HG02885 (cell line): ENCODE results near the gene ATP1B1.

Experiments
- ATAC-seq: cut with Tn5 transposase; IDR thresholded peaks from one replicate; pipeline ENCODE4 v1.9.1; 2021; ENCODE audit warnings: mild to moderate bottlenecking; ENCODE audit not compliant: unreplicated experiment, poor library complexity

Gene ATP1B1

DNA sequence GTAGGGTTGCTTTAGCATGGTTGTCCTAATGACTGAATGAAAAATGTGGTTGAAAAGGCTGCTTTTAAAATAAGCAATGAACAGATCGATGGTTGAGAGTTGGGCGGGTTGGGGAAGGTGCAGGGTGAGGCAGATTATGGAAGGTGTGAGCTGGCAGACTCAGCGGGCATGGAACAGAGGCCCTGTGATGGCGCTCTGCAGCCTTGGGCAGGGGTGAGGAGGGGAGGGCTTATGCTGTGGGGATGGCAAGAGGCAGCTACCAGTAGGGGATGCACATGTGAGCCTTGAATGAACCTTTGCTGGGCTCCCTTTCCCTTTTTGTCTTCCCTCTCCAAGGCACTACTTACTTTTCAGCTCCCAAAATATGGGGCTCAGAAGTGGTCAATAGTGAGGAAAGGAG lies 30.9 kb downstream of the ATP1B1 start:
- ATAC-seq: no peak

DNA sequence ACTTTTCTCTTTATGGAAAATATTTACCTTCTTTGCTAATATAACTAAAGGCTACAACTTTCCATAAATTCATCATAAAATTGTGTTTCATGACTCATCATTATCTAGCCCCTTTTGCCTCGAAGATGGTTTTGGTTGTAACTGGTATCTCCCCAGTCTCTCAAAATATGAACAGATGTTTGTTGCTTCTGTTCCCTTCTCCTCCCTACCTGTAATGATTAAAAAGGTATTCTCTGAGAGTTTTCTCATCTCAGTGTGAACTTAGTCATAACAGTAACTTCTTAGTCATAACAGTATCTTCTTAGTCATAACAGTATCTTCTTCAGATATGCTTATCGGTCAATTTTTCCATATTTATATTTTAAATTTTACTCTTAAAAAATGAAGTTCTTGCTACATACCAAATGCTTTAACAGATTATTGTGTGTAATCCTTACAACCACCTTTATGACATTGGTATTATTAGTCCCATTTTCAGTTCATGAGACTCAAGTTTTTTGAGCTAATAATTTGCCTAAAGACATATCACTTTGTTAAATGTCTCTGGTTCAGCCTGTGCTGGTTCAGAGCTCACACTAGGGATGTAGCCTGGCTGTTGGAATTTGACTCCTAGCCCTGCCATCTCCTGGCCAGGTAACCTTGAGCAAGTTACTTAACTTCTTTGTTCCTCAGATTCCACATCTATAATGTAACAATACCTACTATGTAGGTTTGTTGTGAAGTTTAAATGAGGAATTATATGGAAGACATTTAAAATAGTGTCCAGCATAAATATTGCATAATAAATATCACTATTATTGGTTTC lies 32.6 kb downstream of the ATP1B1 start:
- ATAC-seq: peak; percentile 95

DNA sequence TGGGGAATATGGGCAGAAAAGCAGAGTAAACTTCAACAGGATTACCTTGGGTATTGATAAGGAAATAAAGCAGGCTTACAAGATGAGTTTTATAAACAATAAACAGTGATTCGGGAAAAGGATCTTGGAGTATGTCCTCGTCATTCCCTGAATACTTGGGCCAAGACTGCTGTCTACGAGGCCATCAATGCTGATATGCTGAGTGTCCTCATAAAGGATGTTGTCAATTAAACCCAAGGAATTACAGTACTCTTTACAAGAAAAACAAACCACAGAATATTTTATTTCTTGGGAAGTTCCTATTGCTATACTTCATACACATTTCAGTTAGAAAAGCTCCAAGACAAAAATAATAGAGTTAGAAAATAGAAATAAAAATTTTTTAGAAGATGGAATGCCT lies 34.9 kb downstream of the ATP1B1 start:
- ATAC-seq: no peak

DNA sequence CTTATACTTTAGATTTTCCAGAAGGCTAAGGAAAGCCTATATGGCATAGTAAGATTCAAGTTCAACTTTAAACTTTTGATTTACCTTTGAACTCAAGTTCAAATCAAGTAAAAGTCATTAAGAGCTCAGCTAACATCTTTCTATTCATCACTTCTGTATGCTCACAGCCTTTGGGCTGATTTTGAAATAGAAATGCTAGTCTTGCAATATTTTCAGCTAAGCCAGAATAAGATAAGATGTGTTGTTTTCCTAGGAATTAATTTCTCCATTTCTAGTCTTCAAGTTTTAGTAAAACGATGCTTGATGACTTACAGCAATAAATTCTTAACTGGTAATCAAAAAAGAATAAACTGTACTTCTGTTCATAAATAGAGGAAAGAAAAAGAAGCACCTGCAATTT lies 35.6 kb downstream of the ATP1B1 start:
- ATAC-seq: no peak

DNA sequence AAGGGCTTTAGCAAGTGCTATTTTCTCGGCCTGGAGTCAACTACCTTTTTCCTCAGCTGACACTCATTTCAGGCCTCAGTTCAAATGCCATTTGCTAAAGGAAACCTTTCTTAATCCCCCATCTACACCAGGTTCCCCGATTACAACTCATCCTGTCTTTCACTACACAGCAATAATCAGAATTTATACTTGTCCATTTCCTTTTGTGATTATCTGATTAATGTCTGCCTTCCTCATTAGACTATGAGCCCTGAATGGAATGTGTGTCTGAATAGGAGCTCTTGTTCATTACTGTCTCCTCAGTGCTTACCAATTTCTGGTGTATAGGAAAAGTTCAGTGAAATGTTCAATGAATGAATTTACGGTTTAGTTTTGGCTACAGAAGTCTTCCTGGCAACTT lies 36.9 kb downstream of the ATP1B1 start:
- no peak for ATAC-seq

DNA sequence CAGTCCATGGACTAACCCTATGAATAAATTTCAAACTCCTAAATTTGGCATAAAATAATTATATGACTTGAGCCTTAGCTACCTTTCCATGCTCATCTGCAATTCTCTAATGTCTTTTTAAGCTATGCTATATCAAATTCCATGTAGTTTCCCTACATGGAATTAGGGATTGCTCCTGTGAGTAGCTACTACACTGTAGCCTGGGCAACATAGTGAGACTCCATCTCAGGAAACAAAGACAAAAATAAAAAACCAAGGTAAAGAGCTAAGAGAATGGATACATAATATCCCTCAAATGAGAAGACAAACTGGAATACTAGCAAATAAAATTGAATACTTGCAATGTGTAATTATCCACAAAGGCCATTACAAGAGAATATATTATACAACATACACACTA lies 37.5 kb downstream of the ATP1B1 start:
- ATAC-seq: no peak

DNA sequence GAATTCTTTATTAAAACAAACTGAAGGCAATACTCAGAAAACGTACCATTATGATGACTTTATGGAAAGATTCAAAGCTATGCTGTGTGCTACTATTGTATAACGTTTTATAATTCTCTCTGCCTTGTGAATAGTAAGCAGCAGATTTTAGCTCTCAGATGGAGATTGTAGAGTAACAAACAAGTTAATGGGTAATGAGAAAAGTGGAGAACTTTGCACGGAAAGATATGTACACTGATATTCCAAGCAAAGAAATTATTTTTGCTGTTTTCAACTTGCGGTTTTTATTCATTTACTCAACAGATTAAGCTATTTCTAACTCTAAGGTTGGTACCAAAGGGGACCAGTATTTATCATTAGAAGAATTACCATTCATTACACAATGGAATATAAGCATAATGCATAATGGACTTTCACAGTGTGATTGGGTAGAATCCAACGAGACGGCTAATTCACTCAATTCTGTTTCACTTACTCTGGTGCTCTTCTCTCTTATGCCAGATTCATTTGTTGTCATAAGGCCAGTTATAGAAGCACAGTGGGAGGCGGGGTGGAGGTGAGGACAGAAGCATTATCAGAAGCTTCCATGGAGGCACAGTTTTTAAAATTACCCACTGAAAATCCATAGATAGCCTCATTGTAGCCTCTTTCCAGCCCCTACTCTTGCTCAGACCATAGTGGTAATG lies 38.6 kb downstream of the ATP1B1 start:
- ATAC-seq: no peak

DNA sequence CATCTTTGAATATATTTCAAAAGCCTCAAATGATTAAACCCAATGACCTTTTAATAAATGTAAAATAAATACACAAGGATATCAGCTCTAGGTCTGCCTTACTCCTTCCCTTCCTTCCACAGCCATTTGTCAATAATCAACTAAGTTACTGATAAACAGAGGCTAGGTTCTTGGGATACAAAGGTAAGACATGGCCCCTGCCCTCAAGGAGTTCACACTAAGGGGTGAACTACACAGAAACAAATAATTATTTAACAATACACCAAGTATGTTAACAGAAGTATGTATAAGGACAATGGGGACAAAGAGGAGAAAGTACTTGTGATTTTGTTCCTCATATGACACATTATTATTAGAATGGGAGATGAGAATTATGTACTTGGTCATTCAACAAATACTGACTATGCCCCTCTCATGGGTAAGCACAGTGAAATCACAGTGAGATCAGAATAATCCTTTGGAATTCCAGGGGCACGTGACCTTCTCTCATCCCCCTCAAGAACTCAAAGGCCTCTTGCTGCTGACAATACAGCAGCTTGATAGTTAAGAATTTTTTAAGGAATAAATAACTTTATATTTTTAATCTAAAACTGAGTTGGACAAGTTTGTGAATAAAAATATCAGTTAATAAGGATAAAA lies 40.2 kb downstream of the ATP1B1 start:
- no peak for ATAC-seq

DNA sequence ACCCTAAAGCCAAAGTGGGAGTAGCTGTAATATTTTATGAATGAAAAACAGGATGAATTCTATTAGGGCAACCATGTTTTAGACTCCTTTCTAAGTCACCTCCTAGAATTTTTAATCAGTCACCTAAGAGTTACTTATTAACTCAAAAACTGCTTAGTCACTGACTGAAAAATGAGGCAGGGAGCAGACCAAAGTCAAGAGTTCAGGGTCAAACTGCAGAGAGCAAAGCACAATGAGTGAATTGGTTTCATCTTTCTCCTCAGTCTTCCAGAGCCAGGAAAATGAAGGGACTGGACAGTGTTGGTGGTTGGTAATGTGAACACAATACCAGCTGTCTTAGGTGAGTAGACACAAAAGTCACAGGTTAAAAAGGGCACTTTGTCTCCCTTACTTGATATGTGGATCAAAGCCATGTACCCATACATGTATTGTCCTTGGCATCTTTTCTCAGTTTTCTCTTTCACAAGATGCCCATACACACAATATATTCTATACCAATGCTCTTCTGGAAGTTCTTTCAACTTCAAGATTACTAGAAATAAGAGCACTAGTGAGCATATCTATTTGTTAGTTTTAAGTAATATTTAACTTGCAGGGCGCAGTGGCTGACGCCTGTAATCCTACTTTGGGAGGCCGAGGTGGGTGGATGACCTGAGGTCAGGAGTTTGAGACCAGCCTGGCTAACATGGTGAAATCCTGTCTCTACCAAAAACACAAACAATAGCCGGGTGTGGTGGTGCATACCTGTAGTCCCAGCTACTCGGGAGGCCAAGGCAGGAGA lies 42.2 kb downstream of the ATP1B1 start:
- no peak for ATAC-seq

DNA sequence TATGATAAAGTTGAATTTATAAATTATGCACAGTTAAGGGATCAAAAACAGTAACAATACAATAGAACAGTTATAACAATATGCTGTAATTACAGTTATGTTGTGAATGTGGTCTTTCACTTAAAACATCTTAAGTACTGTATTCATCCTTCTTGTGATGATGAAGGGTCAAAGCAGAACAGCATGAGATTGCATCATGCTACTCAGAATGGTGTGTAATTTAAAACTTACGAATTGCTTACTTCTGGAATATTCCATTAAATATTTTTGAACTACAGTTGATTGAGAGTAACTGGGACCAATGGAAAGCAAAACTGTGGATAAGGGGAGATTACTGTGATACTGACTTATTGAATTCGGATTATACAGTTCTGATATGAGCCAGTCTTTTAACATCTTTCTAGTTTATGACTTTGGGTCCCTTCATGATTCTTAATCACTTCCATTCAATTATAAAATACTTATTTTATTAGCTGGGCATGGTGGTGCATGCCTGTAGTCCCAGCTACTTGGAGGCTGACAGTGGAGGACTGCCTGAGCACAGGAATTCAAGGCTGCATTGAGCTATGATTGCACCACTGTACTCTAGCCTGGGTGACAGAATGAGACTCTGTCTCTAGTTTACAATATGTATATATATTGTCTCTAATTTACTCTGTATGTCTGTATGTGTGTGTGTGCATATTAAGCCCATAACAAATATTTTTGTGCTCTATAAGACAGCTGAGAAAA lies 43.2 kb downstream of the ATP1B1 start:
- ATAC-seq: no peak

DNA sequence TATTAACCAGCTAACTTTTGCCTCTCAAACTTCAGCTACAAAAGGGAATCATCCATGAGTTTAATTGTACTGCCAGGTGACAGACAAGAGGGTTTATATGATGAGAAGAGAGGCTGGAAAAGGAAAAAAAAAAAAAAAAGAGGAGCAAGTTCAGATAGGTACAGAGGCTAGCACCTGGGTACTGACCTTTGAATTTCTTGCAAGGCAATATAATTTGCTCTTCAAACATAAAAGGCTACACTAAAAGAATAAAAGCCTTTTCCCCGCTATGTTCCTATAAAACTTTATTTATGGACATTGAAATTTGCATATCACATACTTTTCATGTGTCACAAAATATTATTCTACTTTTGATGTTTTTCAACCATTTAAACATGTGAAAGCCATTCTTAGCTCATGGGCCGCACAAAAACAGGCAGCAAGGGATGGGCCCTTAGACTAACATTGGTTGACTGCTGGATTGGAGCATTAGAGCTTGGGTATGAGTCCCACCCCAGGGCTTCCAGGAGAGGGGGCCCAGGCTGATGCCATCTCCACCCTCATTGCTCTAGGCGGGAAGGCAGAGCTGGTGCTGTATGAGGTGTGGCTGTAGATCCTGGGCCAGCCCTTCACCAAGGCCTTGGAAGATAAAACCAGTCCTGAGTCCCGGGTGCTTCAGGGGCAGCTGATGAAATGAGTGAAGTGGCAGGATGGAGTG lies 44.3 kb downstream of the ATP1B1 start:
- no peak for ATAC-seq

DNA sequence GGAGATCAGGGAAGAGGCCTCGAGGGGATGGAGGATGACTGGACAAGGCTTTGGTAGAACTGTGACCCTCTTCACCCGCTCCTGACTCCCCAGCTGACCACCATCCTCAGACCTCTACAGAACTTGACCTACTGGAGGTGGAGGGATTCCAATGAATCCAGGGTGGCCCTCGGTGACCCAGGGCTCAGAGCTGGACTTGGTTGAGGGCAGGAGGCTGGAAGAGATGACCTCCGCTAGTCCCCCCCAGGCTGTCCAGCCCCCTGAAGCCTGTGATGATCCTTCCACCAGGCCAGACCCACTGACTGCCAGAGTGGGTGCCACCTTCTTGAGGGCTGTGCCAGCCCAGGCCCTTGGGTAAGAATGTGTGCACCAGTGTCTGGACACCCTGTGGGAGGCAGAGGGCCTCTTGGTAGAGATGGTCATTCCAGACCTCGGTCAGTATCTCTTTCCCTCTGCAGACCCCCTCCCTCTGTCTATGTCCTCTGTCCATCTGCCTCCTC lies 44.9 kb downstream of the ATP1B1 start:
- ATAC-seq: no peak

DNA sequence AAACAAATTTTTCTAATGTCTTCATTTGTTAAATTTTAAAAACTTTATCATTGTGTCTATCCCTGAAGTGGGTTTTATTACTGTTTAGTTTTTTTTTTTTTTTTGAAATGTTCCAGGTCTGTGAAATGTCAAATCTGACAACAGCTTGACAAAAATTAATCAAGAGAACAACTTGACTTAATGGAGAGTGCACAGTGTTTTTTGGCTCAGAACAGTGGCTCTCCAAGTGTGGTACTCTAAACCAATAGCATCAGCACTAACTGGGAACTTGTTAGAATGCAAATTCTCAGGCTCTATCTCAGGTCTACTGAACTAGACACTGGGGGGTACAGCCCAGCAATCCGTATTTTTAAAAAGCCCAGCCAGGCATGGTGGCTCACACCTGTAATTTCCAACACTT lies 49.2 kb downstream of the ATP1B1 start:
- no peak for ATAC-seq

DNA sequence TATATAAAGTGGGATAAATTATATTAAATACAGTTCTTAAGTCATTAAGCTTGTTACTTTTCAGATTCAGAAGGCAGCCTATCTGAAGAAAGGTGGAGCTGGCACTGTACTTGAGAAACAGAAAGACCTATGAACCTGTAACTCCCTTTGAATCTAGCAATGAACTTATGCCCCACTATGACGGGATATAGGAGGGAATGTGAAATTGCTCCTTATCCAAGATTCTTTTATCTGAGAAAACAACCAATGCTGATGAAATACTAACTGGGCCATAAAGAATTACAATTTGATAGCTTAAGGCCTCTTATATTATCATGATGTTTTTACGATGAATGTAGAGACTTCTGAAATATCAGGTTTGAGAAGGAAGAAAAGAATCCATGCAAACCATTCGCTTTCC lies 50.1 kb downstream of the ATP1B1 start:
- no peak for ATAC-seq

DNA sequence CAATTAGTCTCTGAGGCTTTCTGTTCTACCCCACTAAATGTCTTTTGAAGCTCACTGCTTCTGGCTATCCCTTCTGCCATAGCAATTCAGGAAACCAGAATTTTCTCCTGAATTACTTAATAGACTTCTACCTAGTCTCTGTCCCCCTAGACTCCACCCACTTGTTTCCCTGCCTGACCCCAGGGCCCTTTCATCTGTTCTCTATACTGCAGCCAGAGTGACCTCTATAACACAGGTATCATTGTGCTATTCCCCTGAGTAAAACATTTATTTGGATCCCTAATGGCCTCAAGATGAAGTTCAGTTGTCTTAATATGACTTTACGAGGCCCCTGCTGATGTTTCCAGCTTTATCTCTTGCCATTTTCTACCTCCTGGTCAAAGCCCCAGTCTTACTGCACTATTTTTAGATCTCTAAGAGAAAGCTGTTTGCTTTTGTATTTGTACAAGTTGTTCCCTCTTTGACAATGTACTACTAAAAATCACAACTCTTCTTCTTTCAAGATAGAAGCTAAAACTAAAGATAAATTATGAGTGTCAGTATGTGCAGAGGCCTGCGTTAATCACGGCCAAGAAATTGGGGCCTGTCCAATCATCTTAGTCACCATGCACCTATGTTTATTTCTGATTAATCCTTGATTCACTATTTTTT lies 54.5 kb downstream of the ATP1B1 start:
- ATAC-seq: no peak

DNA sequence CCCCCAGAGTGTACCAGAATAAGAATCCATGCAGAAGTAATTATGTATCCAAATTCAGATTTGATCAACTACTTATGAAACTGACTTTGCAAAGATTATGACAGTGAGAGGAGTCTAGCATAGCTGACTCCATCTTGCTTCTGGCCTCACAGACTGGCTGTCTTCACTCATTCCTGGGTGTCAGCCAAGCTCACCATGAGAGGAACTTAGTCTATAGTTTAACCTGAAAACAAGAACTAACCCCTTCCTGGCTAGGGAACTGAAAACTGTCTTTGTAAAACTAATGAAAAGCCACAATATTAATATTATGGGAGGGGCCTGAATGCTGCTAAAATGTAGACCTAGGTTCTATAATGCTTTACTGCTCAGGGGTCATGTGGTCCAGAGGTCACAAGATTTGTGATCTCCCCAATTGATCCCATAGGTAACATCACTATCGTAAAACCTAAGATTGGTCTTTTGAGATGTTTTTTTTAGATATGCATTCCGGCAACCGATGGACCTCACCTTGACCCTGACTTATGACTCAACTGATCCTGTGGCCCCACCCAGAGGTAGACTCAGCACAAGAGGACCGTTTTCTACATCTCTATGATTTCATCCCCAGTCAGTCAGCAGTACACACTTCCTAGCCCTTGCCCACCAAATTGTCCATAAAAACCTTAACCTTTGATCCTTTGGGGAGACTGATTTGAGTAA lies 55.2 kb downstream of the ATP1B1 start:
- ATAC-seq: peak; percentile 83

DNA sequence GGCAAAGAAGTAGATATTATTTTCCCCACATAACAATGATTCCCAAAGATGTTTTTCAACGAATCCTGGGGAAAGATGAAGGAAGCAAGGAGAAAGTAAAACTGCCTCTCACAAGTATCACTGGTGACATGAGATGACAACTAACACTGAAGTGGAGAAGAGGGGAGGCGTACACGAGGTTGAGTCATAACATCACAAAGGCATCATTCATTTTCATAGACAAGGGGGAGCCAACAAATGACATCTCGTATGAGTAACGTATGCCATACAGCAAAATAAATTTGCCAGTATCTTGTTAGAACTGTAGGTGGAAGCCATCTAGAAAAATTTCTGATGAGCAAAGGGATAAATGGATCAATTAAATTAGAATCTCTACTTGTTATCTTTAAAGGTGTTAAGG lies 56.6 kb downstream of the ATP1B1 start:
- ATAC-seq: peak; percentile 58

DNA sequence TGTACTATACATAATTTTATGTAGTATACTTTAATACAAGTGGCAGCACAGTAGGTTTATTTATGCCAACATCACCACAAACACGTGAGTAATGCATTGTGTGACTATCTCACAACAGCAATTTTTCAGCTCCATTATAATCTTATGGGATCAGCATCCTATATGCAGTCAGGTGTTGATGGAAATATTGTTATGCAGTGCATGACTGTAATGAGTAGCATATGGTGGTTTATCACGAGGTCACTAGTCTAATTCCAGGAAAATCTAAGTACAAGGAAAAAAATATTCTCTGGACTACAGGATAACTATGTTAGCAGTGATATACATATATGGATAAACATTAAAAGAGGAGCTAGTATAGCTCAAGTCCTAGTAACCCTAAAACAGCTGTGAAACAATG lies 69.0 kb downstream of the ATP1B1 start:
- ATAC-seq: no peak
